NT2/D1 (cell line): ENCODE data around the gene MAU2.

ENCODE experiments used
- SUZ12 ChIP-seq: IDR thresholded peaks from 2 replicates; pipeline ENCODE4 v1.6.1; 2011; ENCODE audit not compliant: insufficient read length, insufficient read depth; ENCODE audit errors: extremely low read depth
- YY1 ChIP-seq: IDR thresholded peaks from 2 replicates; pipeline ENCODE4 v1.6.1; 2011; ENCODE audit not compliant: insufficient read length, insufficient read depth
- ZNF274 ChIP-seq: IDR thresholded peaks from 2 replicates; pipeline ENCODE4 v1.6.1; 2011; ENCODE audit warnings: mild to moderate bottlenecking, low read depth, low read length

- TF ChIP-seq ZNF274 (no peak), YY1 (no peak), SUZ12 (no peak)
These were observed 8.5 kb downstream of the MAU2 start for GRCh38 chr19:19329126-19329525.
